IMR-90 (cell line): ENCODE measurements around the gene NACC2. TPM values are rescaled to one million over a fixed set of nuclear protein-coding genes. Genes with fewer than 3 reads are reported as not detected.
A peak's percentile ranks its signal among the peaks of the same experiment; 100 is the strongest.

Experiments used
- ATAC-seq: fragments of 200-7000 bp; cut with Tn5 transposase; 2 replicates; pipeline ENCODE4 v1.9.1; 2020; ENCODE audit warnings: low read depth, mild to moderate bottlenecking, moderate library complexity
- BruUV-seq: library from RNA; stranded (reverse); fragments of 400-500 nt; replicated peaks from 2 replicates; lab custom pipeline; 2021; lab: Mats Ljungman, UMichigan
- CTCF ChIA-PET: fragments of 300-600 bp; formaldehyde crosslinking; extraction: SDS; loops from one replicate; lab custom pipeline; 2021; ENCODE audit warnings: antibody characterized with exemption; lab: Yijun Ruan, JAX
- POLR2A ChIA-PET: fragments of 300-600 bp; sonication (Branson Sonifier 250); formaldehyde crosslinking; loops from one replicate; lab custom pipeline; 2022; ENCODE audit warnings: antibody characterized with exemption; ENCODE audit not compliant: unreplicated experiment; lab: Charles Lee
- DNase-seq: peaks from one replicate; pipeline ENCODE4 v3.0.0; 2013
- H2AFZ ChIP-seq: replicated peaks from 2 replicates; pipeline ENCODE3; 2013; ENCODE audit warnings: low read length, mild to moderate bottlenecking; ENCODE audit not compliant: poor library complexity
- H2AK5ac ChIP-seq: 2 replicates; pipeline ENCODE4 v1.6.1; 2013; ENCODE audit warnings: low read depth, low read length, inconsistent platforms
- H2AK9ac ChIP-seq: replicated peaks from 2 replicates; pipeline ENCODE3; 2013; ENCODE audit warnings: mild to moderate bottlenecking, low read depth, low read length, moderate library complexity; ENCODE audit not compliant: poor library complexity
- H2BK120ac ChIP-seq: 2 replicates; pipeline ENCODE4 v1.6.1; 2013; ENCODE audit warnings: low read depth, low read length, inconsistent platforms
- H2BK15ac ChIP-seq: 3 replicates; pipeline ENCODE4 v1.6.1; 2013; ENCODE audit warnings: low read depth, low read length, inconsistent platforms
- H2BK20ac ChIP-seq: 2 replicates; pipeline ENCODE4 v1.6.1; 2013; ENCODE audit warnings: low read depth, mild to moderate bottlenecking, inconsistent platforms, low read length, moderate library complexity
- H2BK5ac ChIP-seq: 2 replicates; pipeline ENCODE4 v1.6.1; 2013; ENCODE audit warnings: mild to moderate bottlenecking, low read depth, low read length, inconsistent platforms; ENCODE audit not compliant: poor library complexity, severe bottlenecking
- H3K14ac ChIP-seq: replicated peaks from 2 replicates; pipeline ENCODE4 v1.6.1; 2013; ENCODE audit warnings: low read depth, low read length, inconsistent platforms
- H3K18ac ChIP-seq: 2 replicates; pipeline ENCODE4 v1.6.1; 2013; ENCODE audit warnings: low read depth, low read length, control low read depth
- H3K23ac ChIP-seq: 2 replicates; pipeline ENCODE4 v1.6.1; 2013; ENCODE audit warnings: low read depth, low read length, inconsistent platforms
- H3K27ac ChIP-seq: 2 replicates; pipeline ENCODE4 v1.5.1; 2013; ENCODE audit warnings: mild to moderate bottlenecking, control low read depth, low read length; ENCODE audit not compliant: insufficient read depth
- H3K27me3 ChIP-seq: 2 replicates; pipeline ENCODE4 v1.6.1; 2013; ENCODE audit warnings: low read length; ENCODE audit not compliant: control insufficient read depth, insufficient read depth
- H3K36me3 ChIP-seq: 2 replicates; pipeline ENCODE4 v1.6.1; 2013; ENCODE audit warnings: low read length, mixed read lengths; ENCODE audit not compliant: control insufficient read depth, insufficient read depth
- H3K4ac ChIP-seq: 2 replicates; pipeline ENCODE4 v1.6.1; 2013; ENCODE audit warnings: low read depth, low read length, inconsistent platforms
- H3K4me1 ChIP-seq: 2 replicates; pipeline ENCODE4 v1.6.1; 2013; ENCODE audit warnings: low read length, mixed read lengths; ENCODE audit not compliant: control insufficient read depth, insufficient read depth
- H3K4me2 ChIP-seq: 2 replicates; pipeline ENCODE4 v1.6.1; 2013; ENCODE audit warnings: low read depth, mild to moderate bottlenecking, control low read depth, low read length, moderate library complexity
- H3K4me3 ChIP-seq: 2 replicates; pipeline ENCODE4 v1.5.1; 2013; ENCODE audit warnings: low read depth, mild to moderate bottlenecking, control low read depth, low read length, moderate library complexity; ENCODE audit not compliant: insufficient read depth
- H3K56ac ChIP-seq: 2 replicates; pipeline ENCODE4 v1.6.1; 2013; ENCODE audit warnings: low read length, inconsistent platforms; ENCODE audit not compliant: insufficient read depth; ENCODE audit errors: extremely low read depth
- H3K79me1 ChIP-seq, 2 experiments: 2 replicates each; pipeline ENCODE4 v1.6.1; 2013; ENCODE audit warnings: low read length in 2 of 2, inconsistent platforms in 1 of 2, low read depth in 1 of 2
- H3K9ac ChIP-seq: 2 replicates; pipeline ENCODE4 v1.6.1; 2013; ENCODE audit warnings: low read depth, low read length, control low read depth
- H3K9me1 ChIP-seq: 2 replicates; pipeline ENCODE4 v1.6.1; 2013; ENCODE audit warnings: low read length, inconsistent platforms; ENCODE audit not compliant: insufficient read depth
- H3K9me3 ChIP-seq: 2 replicates; pipeline ENCODE4 v1.6.1; 2013; ENCODE audit warnings: low read length; ENCODE audit not compliant: control insufficient read depth, insufficient read depth
- H4K20me1 ChIP-seq: 2 replicates; pipeline ENCODE4 v1.6.1; 2013; ENCODE audit warnings: low read length, inconsistent platforms; ENCODE audit not compliant: insufficient read depth
- H4K5ac ChIP-seq: 2 replicates; pipeline ENCODE4 v1.6.1; 2013; ENCODE audit warnings: mild to moderate bottlenecking, low read depth, low read length, control low read depth
- H4K8ac ChIP-seq, 2 experiments: 2 replicates each; pipeline ENCODE4 v1.6.1; 2013; ENCODE audit warnings: low read depth in 2 of 2, low read length in 2 of 2, control low read depth in 1 of 2, inconsistent platforms in 1 of 2
- H4K91ac ChIP-seq: 2 replicates; pipeline ENCODE4 v1.6.1; 2013; ENCODE audit warnings: low read depth, low read length, inconsistent platforms; ENCODE audit not compliant: insufficient read depth
- CHD1 ChIP-seq: IDR thresholded peaks from 2 replicates; pipeline ENCODE4 v1.6.1; 2012; ENCODE audit warnings: low read depth, low read length, improper control_type of control experiment
- CTCF ChIP-seq: conservative IDR thresholded peaks from 2 replicates; pipeline ENCODE4 v1.5.1; 2012; ENCODE audit warnings: mild to moderate bottlenecking, low read depth, low read length, improper control_type of control experiment
- MAFK ChIP-seq: IDR thresholded peaks from 2 replicates; pipeline ENCODE4 v1.6.1; 2012; ENCODE audit warnings: low read depth, low read length, improper control_type of control experiment
- NFE2L2 ChIP-seq: fragments of 150-350 bp; IDR thresholded peaks from 2 replicates; pipeline ENCODE4 v1.6.1; 2016; ENCODE audit warnings: low read depth, mild to moderate bottlenecking, low read length
- RCOR1 ChIP-seq: IDR thresholded peaks from 2 replicates; pipeline ENCODE4 v1.6.1; 2012; ENCODE audit warnings: mild to moderate bottlenecking, low read length, improper control_type of control experiment; ENCODE audit not compliant: insufficient replicate concordance
- SMC3 ChIP-seq: fragments of 150-350 bp; IDR thresholded peaks from 2 replicates; pipeline ENCODE4 v1.6.1; 2016; ENCODE audit warnings: low read depth, mild to moderate bottlenecking, antibody characterized with exemption, low read length, moderate library complexity
- WGBS, 2 experiments: methylation state at CpG; one replicate each; pipeline versions ENCODE4 v1.1.5 to v1.1.7; 2013; ENCODE audit warnings: missing lambda C conversion rate in 2 of 2; ENCODE audit not compliant: insufficient read length in 1 of 2; ENCODE audit errors: extremely low coverage in 2 of 2; 5-methylcytosine and 5-hydroxymethylcytosine counted together
- dilution Hi-C: fragments of 300-500 bp; cut with HindIII; formaldehyde crosslinking; loops from one replicate; pipeline ENCODE4 v1.14.3; 2018; ENCODE audit warnings: low sequenced_read_pairs; ENCODE audit not compliant: unreplicated experiment
- in situ Hi-C: fragments of 300-500 bp; cut with MboI; formaldehyde crosslinking; loops from 3 replicates; pipeline ENCODE4 v1.14.3; 2019; ENCODE audit warnings: low sequenced_read_pairs, inconsistent platforms, mixed read lengths
- intact Hi-C: fragments of 100-400 bp; cut with micrococcal nuclease; formaldehyde crosslinking; loops from 2 replicates; pipeline ENCODE4 v1.10.0; 2022
- polyA plus RNA-seq, 3 experiments: library from polyadenylated mRNA; depleted of rRNA; stranded (reverse); fragments of >200 nt; gene quantifications; 2 replicates each; pipeline ENCODE4 v1.2.3, GENCODE V29; 2012; ENCODE audit warnings: low replicate concordance in 1 of 3
- total RNA-seq: library from RNA; depleted of rRNA; stranded (reverse); fragments of >200 nt; gene quantifications from 2 replicates; pipeline ENCODE4 v1.2.3, GENCODE V29; 2012

NACC2 gene
- total and polyA plus RNA-seq, 2 of the 4 experiments (the other 2 are of a cell fraction) = 7.9 to 19.0 TPM

- H3K4ac ChIP-seq = no peak overlapping the region
- no peak overlapping the region for H3K9ac ChIP-seq
- BruUV-seq = no TSS peak
- dilution Hi-C loops (no loop called here), in situ Hi-C loops (no loop called here), intact Hi-C loops (no loop called here)
- H3K79me1 ChIP-seq = 0 out of 4 replicates have a peak, but pooled peaks cover 0 to 1% of the 10 kb centered on the region in 2 experiments
- H2BK5ac ChIP-seq = no peak overlapping the region
- H2AFZ ChIP-seq = no peak overlapping the region
- H2BK20ac ChIP-seq = no peak overlapping the region
- H2BK120ac ChIP-seq = no peak overlapping the region
- H3K36me3 ChIP-seq = no peaks in the 10 kb centered on the region
- TF ChIP-seq RCOR1 (no peak), SMC3 (no peak), NFE2L2 (no peak), CHD1 (no peak), MAFK (no peak), CTCF (no peak)
- H2AK9ac ChIP-seq = peak overlapping the region; percentile 50
- H4K5ac ChIP-seq = no peak overlapping the region
- H3K23ac ChIP-seq = no peak overlapping the region
- no peak for ATAC-seq
- no peaks in the 10 kb centered on the region for H3K9me1 ChIP-seq
- no peak overlapping the region for H2AK5ac ChIP-seq
- H3K27ac ChIP-seq = no peak overlapping the region
- H3K4me3 ChIP-seq = no peak overlapping the region
- H3K14ac ChIP-seq = no peak overlapping the region
- H4K91ac ChIP-seq = no peak overlapping the region
- no peak overlapping the region for H2BK15ac ChIP-seq
- ChIA-PET CTCF (no interaction called here), POLR2A (no interaction called here)
- peaks cover 14% of the 10 kb centered on the region for H3K4me1 ChIP-seq
- no peaks in the 10 kb centered on the region for H3K9me3 ChIP-seq
- no peaks in the 10 kb centered on the region for H3K27me3 ChIP-seq
- no peak overlapping the region for H4K8ac ChIP-seq
- no peaks in the 10 kb centered on the region for H4K20me1 ChIP-seq
- H3K56ac ChIP-seq = no peak overlapping the region
- no peak for DNase-seq
- no peak overlapping the region for H3K18ac ChIP-seq
- 84% methylated on average over 15 of the region's 34 CpGs; no CpG with 5 or more reads in 1 of the 2 experiments for WGBS, 2 experiments
- no peak overlapping the region for H3K4me2 ChIP-seq
Measured at GRCh38 chr9:135997090-135998015, 97.7 kb downstream of the NACC2 start.
